Cerebellar nuclear complex (tissue), 1 donor: ENCODE results near the gene RNF5.
"Not testable (repeated sequence)": the region's sequence is repeated elsewhere in the genome, so short reads cannot be mapped to it uniquely, and the experiment has no call there.

Source experiments
- DNase-seq, 2 experiments: peaks; one replicate each; lab custom pipeline; 2025; lab: John Stamatoyannopoulos, UW

Gene RNF5

GRCh38 chr6:32210191-32210601, 32.0 kb downstream of the RNF5 start:
- DNase-seq = no peak

- not testable (repeated sequence) for DNase-seq
Measured at GRCh38 chr6:32211432-32211831, 33.2 kb downstream of the RNF5 start.

- no peak for DNase-seq
Measured at GRCh38 chr6:32212076-32212760, 34.0 kb downstream of the RNF5 start.

- DNase-seq = no peak
Measured at GRCh38 chr6:32213649-32214048, 35.4 kb downstream of the RNF5 start.

GRCh38 chr6:32214126-32214525, 35.9 kb downstream of the RNF5 start:
- DNase-seq = no peak

GRCh38 chr6:32215617-32216016, 37.4 kb downstream of the RNF5 start:
- DNase-seq = no peak

- DNase-seq = no peak
Measured at GRCh38 chr6:32216285-32216684, 38.1 kb downstream of the RNF5 start.

- no peak for DNase-seq
Measured at GRCh38 chr6:32216998-32217397, 38.8 kb downstream of the RNF5 start.

- DNase-seq = no peak
Measured at GRCh38 chr6:32218167-32218566, 40.0 kb downstream of the RNF5 start.

- no peak for DNase-seq
Measured at GRCh38 chr6:32220021-32220420, 41.8 kb downstream of the RNF5 start.

GRCh38 chr6:32222333-32223230, 44.4 kb downstream of the RNF5 start:
- no peak for DNase-seq

GRCh38 chr6:32223258-32224235, 45.3 kb downstream of the RNF5 start, which contains the start of gene NOTCH4:
Gene NOTCH4 (minus strand): TSS chr6:32224067. CDS start chr6:32223928, 139 bp downstream.
- no peak for DNase-seq

GRCh38 chr6:32224696-32225095, 46.5 kb downstream of the RNF5 start:
- no peak for DNase-seq

- no peak for DNase-seq
Measured at GRCh38 chr6:32226434-32226833, 48.2 kb downstream of the RNF5 start.
